ENCODE measurements around the gene TRIL.

The TRIL gene

GRCh38 chr7:28919510-28919909 lies 38.6 kb downstream of the TRIL start:
- Histone ChIP-seq H3K9me3 (ENCODE audit: low read length) (no peaks in the 10 kb centered on the region), H3K27me3 (ENCODE audit: insufficient read depth, low read length) (no peaks in the 10 kb centered on the region), H3K36me3 (ENCODE audit: insufficient read depth, low read length) (no peaks in the 10 kb centered on the region), H3K4me3 (ENCODE audit: low read length) (no peak overlapping the region), H3K4me1 (ENCODE audit: insufficient read depth, low read length) (peaks cover 7% of the 10 kb centered on the region), H2AFZ (ENCODE audit: low read depth, low read length) (no peak overlapping the region)

- Histone ChIP-seq H3K4me1 (ENCODE audit: insufficient read depth, low read length) (no peaks in the 10 kb centered on the region), H3K27me3 (ENCODE audit: insufficient read depth, low read length) (no peaks in the 10 kb centered on the region), H3K9me3 (ENCODE audit: low read length) (no peaks in the 10 kb centered on the region), H3K36me3 (ENCODE audit: insufficient read depth, low read length) (no peaks in the 10 kb centered on the region), H2AFZ (ENCODE audit: low read depth, low read length) (no peak overlapping the region), H3K4me3 (ENCODE audit: low read length) (no peak overlapping the region)
Measured at GRCh38 chr7:28908775-28909174, 49.4 kb downstream of the TRIL start.

DNA sequence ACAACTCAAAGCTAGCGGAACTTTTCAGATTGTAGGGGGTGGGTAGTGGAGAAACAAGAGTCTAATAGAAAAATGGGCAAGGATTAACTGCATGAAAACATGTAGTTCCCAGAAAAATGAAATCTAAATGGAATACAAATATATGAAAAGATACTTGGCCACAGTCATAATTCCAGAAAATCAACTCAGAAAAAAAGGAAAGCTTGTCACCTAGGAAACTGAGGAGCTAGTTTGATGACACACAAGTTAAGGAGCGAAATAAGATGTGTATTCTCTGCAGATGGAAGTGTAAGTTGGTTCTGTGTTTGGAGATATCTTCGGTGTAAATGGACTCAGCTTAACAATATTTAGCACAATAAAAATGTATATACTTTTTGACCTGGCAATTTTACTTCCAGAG lies 52.7 kb downstream of the TRIL start:
- no peaks in the 10 kb centered on the region for H3K4me1 ChIP-seq (ENCODE audit: insufficient read depth, low read length)
- H3K27me3 ChIP-seq (ENCODE audit: insufficient read depth, low read length), result no peaks in the 10 kb centered on the region
- H3K9me3 ChIP-seq (ENCODE audit: low read length), result no peaks in the 10 kb centered on the region
- no peaks in the 10 kb centered on the region for H3K36me3 ChIP-seq (ENCODE audit: insufficient read depth, low read length)
- H3K4me3 ChIP-seq (ENCODE audit: low read length), result no peak overlapping the region
- H2AFZ ChIP-seq (ENCODE audit: low read depth, low read length), result no peak overlapping the region

DNA sequence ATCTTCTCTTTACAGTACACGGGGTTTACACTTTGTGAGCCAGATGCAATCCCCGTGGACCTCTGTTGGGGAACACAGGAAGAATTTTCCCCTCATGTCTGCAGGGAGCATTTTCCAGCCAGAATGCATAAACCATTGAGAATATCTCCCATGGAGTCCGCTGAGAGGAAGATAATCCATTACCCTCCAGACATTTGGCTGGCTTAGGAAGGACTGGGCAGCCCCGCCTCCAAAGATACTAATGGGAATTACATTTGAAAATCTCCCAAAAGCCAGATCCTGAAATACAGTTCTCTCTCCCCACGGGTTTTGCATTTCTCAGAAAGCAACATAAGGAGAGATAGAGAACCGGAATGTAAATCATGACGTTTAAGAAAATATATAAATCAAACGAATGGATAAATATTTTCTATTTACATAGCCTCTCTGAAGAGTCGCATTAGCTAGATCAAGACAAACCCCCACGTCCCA lies 53.5 kb downstream of the TRIL start:
- Histone ChIP-seq H3K4me3 (ENCODE audit: low read length) (no peak overlapping the region), H3K36me3 (ENCODE audit: insufficient read depth, low read length) (no peaks in the 10 kb centered on the region), H3K4me1 (ENCODE audit: insufficient read depth, low read length) (no peaks in the 10 kb centered on the region), H3K27me3 (ENCODE audit: insufficient read depth, low read length) (no peaks in the 10 kb centered on the region), H2AFZ (ENCODE audit: low read depth, low read length) (no peak overlapping the region), H3K9me3 (ENCODE audit: low read length) (no peaks in the 10 kb centered on the region)

DNA sequence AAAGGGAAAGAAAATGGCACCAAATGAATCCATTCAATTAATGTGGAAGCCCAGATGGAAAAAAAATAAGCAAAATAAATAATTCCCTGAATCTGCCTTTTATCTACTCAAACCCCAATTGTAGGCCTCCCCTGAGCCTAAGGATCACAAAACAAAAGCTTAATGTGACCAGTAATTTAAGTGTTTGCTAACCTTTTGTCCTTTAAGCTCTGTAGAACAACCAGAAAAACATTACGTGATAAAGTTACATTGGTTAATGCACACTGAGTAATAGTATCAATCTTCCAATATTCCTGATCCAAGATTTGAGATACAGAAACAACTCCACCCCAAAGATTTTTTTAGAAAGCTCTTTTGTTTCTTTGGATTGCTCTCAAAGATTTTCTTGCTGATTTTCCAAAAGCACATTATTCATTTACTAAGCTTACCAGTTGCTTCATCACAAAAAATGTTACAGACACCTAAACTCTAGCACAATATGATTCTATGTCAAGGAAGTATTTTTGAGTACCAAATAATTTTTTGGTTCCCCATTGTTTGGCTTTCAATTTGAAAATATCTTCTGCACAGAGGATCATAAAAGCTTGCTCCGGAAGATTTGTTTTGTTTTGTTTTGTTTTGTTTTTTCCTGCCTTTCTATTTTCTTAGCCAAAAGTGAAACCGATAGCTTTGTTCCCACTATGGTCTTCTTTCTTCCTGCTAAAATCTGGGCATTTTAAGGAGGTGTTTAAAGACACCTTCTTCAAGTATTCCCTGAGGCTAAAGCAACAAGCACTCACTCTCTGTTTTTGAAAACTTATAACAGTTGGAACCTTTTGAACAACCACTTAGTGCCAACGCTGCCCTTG lies 54.2 kb downstream of the TRIL start:
- no peaks in the 10 kb centered on the region for H3K36me3 ChIP-seq (ENCODE audit: insufficient read depth, low read length)
- no peaks in the 10 kb centered on the region for H3K4me1 ChIP-seq (ENCODE audit: insufficient read depth, low read length)
- no peak overlapping the region for H3K4me3 ChIP-seq (ENCODE audit: low read length)
- H2AFZ ChIP-seq (ENCODE audit: low read depth, low read length), result no peak overlapping the region
- H3K9me3 ChIP-seq (ENCODE audit: low read length), result no peaks in the 10 kb centered on the region
- H3K27me3 ChIP-seq (ENCODE audit: insufficient read depth, low read length), result no peaks in the 10 kb centered on the region
